GM18868 (cell line): Measurements from ENCODE around the gene TSPOAP1.

ENCODE experiments used
- ATAC-seq: cut with Tn5 transposase; IDR thresholded peaks from one replicate; pipeline ENCODE4 v1.9.1; 2021; ENCODE audit warnings: mild to moderate bottlenecking, moderate library complexity; ENCODE audit not compliant: unreplicated experiment

TSPOAP1 gene

DNA sequence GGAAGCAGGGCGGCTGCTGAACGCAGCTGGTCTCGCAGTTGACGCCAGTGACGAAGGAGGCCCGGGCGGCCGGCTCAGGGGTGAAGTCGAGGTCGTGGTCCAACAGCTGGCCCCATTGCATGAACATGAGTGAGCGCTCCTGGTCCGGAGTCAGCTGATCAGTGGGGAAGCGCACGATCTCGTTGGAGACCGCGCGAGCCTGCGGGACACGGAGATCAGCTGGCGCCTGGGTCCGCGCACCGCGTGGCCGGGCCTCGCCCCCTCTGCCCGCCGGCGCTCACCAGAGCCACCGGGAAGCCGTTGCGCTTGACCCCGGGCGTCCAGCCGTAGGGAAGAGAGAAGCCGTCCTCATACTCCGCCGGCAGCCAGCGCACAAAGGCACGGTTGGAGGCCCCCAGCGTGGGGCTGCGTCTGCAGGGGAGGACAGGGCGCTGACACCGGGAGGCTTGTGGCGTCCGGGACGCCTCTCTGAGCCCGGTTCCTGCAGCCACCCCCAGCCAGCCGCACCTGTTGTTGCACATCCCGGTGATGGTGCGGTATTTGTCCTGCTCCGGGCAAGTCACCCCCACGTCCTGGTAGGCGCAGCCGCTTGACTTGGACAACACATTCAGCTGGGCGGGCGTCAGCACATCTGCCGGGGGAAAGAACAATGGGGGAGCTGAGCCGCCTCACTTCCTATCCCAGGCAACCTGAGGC, 49.4 kb downstream of the TSPOAP1 start:
- ATAC-seq, result no peak

DNA sequence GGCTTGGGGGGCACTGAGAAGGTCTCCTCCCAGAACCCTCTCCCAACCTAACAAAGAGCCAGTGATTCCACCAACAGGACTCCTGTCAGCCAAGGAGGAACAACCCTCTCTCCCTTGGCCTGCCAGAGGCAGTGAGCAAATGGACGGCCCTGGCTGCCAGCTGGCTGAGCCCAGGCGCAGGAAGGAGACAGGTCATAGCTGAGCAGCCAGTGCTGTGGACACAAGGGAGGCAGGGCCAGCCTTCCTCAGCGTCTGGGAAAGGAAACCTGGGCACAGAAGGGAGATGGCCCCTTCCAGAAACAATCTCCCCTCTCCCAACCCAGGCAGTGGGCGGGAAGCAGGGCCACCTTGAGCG, 50.0 kb downstream of the TSPOAP1 start:
- no peak for ATAC-seq

DNA sequence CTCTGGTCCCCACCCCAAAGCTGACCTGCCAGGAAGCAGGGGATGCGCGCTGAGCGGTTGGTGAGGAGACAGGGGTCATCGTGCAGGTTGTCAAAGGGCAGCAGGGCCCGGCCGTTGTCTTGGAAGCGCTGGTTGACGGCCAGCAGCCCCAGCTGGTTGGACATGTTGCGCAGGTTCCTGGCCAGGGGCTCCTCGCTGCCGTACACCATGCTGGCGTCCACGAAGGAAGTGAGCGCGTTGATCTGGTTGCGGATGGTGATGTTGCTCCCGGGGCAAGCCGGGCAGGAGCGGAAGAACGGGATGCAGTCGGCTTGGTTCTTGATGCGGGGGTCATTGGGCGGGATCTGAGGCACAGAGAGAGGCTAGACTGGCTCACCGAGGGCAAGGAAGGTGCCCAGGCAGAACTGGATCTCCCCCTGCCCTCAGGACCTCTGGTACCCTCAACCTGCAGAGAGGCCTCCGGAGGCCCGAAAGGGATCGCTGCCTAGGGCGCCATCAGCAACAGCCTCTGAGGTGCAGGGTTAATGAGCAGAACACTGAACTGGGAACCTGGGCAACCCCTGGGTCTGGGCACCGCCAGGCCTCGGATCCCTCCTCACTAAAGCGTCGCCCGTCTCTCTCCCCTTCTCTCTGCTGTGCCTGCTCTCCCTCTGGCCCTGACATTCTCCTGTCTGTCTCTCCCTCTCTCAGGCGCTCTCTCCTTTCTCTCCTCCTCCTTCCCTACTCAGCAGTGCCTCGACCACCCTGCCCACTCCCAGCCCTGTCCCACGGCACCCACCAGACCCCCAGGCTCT, 50.6 kb downstream of the TSPOAP1 start:
- no peak for ATAC-seq

DNA sequence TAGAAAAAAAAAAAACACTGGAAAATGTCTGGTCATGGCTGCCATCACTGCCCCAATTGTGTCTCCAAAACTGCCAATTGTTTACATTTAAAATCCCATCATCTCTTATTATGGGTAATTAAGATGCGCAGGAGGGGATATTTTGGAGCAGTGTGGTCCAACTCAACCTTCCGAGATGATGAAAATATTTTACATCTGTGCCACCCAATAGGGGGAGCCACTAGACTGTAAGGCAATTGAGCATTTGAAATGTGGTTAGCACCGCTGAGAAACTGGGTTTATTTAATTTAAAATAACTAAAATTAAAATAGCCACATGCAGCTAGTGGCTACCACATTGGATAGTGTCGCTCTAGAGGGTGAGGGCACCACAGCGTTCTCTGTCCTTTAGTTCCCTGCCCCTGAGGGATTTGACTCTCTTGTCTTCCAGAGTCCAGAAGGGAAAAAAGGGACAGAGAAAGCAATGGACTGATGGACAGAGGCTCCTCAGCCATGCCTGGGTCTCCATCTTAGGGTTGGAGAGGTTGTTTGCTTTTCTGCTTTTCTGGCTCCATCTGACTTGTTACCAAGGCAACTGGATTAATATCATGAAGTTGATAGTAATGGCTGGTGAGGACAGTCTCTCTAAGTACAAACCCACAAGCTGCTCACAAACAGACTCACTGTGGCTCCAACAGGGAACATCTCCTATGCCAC, 51.3 kb downstream of the TSPOAP1 start:
- ATAC-seq, result no peak

DNA sequence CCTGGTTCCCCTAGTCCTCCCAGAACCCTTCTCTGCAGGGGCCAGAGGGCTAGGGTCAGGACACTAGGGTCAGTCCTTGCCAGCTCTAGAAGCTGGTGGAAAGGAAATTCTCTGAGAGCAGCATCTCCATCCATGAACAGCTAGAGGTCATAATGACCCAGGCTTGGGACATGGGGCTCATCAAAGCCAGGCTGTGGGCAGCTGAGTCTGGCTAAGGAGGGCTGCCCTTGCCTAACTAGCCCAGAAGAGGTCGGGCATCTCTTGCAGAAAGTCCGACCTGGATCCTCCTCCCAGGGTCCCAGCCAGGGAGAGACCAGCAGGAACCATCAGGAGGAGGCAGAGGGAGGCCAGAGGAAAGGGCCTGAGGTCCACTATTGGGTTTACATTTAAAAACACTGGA, 52.2 kb downstream of the TSPOAP1 start:
- no peak for ATAC-seq

- ATAC-seq, result no peak
Observed at GRCh38 chr17:58275417-58275816, 53.2 kb downstream of the TSPOAP1 start.

DNA sequence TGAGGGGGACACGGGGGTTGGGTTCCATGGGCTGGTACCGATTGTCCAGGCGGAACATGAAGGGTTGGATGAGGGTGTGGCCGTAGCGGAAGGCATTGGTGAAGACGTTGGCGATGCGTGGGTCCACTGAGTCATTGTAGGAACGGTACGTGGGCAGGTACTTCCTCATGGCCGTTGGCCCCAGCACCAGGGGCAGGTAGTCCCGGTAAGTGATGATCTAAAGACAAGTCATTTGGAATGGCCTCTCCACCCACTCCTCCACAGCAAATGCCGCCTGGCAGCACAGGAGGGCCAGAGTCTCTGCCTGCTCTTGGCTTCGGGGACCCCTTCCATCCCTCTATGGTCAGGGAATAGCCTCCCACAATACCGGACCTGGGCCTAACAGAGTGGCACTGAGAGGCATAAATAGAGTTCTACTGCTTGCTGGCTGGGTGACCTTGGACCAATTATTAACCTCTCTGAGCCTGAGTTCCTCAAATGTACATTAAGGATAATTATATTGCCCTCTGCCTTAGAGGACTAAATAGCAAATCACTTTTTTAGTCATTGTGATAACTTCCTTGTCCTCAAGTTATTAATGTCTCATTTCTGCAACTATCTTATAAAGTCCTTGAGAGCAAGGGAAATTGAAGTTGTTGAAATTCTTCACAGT, 55.0 kb downstream of the TSPOAP1 start:
- no peak for ATAC-seq

- no peak for ATAC-seq
Observed at GRCh38 chr17:58272367-58273280, 56.0 kb downstream of the TSPOAP1 start.

- no peak for ATAC-seq
Observed at GRCh38 chr17:58271216-58271931, 57.2 kb downstream of the TSPOAP1 start.

- no peak for ATAC-seq
Observed at GRCh38 chr17:58270476-58271215, 57.9 kb downstream of the TSPOAP1 start.

GRCh38 chr17:58269557-58270291, 58.9 kb downstream of the TSPOAP1 start:
- no peak for ATAC-seq

DNA sequence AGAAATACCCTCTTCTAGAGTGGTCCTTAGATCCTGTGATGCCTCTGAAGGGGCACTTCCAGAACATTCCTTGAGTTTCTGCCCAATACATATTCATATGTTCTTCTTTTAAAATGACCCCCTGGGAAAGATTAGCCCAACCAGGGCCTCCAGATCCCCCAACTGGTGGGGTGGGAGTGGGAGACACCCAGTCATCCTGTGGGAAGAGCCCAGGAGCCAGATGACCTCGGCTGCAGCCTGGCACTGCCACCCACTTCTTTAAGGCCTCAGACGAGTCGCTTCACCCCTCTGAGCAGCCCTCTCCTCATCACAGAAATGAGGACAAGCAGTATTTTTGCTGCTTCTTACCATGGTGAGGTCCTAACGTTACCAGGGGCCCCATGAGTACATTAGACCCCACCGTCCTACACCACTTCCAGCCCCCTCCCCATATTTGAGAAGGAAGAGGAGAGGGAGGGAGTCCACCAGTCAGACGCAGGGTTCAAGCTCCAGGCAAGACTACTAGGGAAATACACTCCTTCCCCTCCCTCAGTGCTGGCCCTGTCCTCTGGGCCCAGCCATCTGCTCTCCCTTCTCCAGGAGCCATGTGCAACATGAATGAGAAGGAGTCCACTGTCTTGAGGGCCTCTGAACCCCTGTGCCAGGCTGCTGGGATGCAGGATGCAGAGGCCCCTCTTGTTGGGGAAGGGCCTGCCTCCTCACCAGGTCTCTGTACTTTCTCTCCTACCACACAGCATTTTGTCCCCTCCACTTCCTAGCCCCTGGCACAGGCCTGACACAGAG, 59.6 kb downstream of the TSPOAP1 start:
- ATAC-seq, result no peak

- ATAC-seq, result no peak
Observed at GRCh38 chr17:58268326-58268725, 60.3 kb downstream of the TSPOAP1 start.

DNA sequence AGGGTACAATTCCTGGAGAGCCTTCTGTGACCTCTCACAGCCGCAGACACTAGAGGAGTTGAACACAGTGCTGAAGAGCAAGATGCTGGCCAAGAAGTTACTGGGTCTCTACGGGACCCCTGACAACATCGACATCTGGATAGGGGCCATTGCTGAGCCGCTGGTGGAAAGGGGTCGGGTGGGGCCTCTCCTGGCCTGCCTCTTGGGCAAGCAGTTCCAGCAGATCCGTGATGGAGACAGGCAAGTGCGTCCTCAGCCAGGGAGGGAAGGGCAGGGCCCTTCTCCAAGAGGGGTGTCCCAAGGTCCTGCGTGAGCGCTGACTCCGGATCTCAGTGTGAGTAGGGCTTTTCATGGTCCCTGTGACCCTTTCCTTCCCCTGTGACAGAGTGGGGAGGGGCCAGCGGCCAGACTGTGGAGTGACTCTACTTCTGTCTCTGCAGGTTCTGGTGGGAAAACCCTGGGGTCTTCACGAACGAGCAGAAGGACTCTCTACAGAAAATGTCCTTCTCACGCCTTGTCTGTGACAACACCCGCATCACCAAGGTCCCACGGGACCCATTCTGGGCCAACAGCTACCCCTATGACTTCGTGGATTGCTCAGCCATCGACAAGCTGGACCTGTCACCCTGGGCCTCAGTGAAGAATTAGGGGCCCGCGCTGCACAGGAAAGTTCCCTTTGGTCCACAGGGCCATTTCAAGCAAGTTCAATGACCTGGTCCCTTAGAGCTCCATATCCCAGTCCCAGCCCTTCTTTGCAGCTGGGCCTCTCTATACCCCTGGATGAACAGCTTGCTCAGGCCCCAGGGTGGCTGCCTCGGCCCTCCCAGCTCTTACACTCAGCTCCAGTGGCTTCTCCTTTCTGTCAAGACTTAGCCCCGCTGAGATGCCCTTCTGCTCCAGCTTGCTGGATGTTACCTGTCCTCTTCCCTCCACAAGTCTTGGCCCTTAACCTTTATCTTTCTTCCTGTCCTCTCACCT, 61.0 kb downstream of the TSPOAP1 start:
- no peak for ATAC-seq

- no peak for ATAC-seq
Observed at GRCh38 chr17:58265902-58266875, 62.4 kb downstream of the TSPOAP1 start.
